HTERT RPE-1 (cell line): Measurements from ENCODE around the gene CAPN11.

ENCODE experiments used
- in situ Hi-C: fragments of 300-500 bp; cut with MboI; formaldehyde crosslinking; loops from 4 replicates; pipeline ENCODE4 v1.14.3; 2020; ENCODE audit warnings: low sequenced_read_pairs

Gene CAPN11

GRCh38 chr6:44158770-44159228 lies at the start of gene CAPN11:
TSS of gene CAPN11 (plus strand) at chr6:44158820. CDS start at chr6:44158849, 29 bp downstream.
- in situ Hi-C loops: no loop called here

GRCh38 chr6:44109212-44109611 lies 49.4 kb upstream of the CAPN11 start:
- in situ Hi-C loops: no loop called here

DNA sequence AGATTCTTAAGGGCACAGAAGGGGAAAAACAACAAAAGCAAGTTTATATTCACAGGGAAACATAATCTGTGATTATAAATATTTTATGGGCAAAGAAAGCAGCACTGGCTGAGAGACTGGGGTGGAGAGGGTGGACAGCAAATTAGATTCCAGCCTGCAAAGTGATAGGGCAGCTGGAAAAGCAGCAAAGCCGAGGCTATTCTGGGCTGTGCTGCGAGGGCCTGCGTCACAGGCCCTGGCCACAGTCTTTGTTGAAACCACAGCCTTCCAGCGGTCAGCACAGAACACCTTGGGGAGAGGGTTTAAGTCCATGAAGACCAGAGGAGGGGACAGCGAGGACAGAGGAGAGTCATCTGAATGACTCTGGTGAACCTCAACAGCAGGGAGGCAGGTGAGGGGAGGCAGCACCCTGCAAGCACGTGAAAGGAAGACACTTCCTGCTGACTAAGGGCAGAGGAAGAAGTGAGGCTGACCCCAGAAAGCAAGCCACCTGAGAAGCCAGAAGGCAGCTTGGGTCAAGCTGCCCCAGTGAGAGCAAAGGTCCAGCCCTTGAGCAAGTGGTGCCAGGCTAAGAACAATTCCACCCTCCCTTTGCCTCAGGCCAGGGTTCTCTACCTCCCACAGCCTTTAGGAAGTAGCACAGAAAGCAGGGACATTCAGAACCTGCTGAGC lies 48.5 kb upstream of the CAPN11 start:
- in situ Hi-C loops: no loop called here

GRCh38 chr6:44110966-44111365 lies 47.7 kb upstream of the CAPN11 start:
- in situ Hi-C loops: no loop called here

DNA sequence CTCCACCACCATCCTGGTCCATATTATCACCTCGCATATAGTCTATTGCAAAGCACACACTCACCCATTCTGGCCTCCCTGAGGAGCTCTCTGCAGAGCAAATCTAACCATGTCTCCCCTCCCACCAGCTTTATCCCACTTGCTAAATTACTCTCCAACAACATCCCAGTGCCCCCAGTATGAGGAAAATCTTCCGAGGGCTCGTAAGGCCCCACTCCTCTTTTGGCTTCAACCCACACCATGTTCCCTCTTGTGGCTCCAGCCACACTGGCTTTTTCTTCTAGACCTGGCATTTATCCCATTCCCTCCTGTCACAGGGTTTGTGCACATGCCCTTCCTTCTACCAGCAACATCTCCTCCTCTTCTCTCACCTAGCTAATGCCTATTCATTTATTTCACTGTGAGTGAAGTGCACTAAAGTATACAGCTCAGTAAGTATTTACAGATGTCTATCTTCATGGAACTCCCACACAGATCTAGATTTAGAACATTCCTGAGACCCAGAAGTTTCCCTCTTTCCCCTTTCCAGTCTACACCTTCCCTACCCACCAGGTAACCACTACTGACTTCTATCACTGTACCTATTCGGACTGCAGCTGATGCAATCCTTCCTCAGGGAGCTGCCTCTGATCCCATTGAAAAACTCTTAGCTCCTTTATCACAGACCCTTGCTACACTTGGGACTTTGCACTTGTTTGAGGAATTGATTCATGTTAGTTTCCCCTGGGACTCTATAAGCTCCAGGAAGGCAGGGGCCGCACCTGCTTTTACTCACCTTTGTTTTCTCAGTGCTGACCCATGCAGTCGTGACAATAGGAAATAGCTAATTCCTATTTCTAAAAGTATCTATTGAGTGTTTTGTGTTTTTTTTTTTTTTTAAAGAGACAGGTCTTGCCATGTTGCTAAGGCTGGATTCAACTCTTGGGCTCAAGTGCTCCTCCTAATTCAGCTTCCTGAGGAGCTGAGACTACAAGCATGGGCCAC lies 46.9 kb upstream of the CAPN11 start:
- in situ Hi-C loops: no loop called here

DNA sequence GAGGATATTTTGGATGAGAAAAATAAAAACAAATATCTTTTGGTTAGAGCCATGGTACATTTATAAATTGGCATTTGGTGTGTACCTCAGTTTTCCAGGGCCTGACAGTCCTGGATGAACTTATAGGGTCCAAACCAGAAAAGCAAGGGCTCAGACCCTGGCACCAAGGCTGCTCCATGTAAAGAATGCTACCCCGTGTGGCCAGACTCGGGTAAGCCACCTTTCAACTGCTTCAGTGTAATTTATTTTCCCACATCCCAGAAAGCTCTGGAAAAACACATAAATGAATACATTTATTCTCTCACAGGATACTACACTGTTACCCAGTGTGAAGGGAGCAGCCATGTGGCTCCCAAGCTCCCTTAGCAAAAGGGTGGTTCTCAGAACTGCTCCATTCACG lies 45.2 kb upstream of the CAPN11 start:
- in situ Hi-C loops: no loop called here

GRCh38 chr6:44115866-44116265 lies 42.8 kb upstream of the CAPN11 start:
- in situ Hi-C loops: no loop called here

GRCh38 chr6:44116641-44117382 lies 41.8 kb upstream of the CAPN11 start:
- in situ Hi-C loops: no loop called here

GRCh38 chr6:44117397-44118128 lies 41.1 kb upstream of the CAPN11 start:
- in situ Hi-C loops: no loop called here

GRCh38 chr6:44119704-44120262 lies 38.8 kb upstream of the CAPN11 start:
- in situ Hi-C loops: no loop called here

DNA sequence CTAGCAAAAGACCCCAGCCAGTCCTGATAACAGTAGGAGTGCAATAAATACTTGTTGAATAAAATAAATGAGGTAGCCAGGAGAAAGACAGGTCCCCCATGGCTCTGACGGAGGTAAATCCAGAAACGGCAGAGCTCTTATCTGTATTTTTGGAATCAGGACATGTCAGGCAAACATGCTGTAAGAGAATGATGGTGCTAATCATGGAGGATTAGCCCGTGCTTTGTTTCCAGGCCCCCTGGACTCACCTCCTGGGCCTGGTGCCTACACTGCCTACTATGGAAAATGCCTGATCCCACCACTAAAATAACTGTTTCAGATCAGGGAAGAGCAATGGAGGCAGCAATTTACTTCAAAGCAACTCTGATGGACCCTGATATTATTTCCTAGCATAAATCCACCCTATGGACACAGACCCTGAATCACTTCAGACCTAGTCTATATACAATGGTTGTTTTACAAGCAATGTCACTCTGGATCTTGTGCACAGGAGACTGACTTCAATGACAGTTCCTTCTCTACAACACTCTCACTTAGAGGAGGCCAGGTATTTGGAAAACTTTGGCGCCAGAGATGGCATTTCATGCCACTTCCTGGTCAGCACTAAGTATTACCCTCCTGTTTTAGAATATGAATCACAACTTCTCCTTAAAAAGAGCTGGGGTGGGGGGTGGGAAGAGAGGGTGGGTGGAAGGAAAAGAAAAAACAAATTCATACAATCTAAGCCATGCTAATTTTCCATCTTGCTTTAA lies 37.8 kb upstream of the CAPN11 start:
- in situ Hi-C loops: no loop called here

DNA sequence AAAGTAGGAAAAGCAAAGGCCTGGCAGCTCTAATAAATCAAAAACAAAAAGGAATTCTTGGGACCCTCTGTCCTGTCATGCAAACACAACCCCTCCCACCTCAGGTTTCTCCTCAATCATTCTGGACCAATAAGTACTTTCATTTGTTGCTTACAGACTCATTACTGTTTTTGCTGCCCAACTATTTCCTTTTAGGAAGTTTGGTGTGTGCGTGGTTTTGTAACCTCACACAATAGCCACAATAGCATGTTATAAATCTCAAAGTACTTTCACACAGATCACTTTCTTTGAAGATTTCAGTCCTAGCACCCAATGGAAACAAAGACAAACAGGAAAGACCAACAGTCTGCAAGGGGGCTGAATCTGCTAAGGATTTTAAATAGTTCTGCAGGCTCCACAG lies 35.8 kb upstream of the CAPN11 start:
- in situ Hi-C loops: no loop called here

DNA sequence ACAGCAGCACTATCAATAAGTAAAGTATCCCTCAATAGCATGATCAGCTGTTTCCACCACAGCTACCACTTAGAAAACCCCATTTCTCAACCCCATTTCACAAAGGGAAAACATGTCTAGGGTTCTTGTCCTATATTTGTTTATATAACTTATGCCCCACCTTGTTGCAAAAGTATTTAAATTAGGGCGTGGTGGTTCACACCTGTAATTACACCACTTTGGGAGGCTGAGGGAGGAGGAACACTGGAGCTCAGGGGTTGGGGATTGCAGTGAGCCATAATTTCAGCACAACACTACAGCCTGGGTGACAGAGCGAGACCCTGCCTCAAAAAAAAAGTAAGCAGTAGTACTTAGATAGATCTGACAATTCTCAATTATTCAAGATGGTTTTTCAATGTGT lies 35.1 kb upstream of the CAPN11 start:
- in situ Hi-C loops: no loop called here

DNA sequence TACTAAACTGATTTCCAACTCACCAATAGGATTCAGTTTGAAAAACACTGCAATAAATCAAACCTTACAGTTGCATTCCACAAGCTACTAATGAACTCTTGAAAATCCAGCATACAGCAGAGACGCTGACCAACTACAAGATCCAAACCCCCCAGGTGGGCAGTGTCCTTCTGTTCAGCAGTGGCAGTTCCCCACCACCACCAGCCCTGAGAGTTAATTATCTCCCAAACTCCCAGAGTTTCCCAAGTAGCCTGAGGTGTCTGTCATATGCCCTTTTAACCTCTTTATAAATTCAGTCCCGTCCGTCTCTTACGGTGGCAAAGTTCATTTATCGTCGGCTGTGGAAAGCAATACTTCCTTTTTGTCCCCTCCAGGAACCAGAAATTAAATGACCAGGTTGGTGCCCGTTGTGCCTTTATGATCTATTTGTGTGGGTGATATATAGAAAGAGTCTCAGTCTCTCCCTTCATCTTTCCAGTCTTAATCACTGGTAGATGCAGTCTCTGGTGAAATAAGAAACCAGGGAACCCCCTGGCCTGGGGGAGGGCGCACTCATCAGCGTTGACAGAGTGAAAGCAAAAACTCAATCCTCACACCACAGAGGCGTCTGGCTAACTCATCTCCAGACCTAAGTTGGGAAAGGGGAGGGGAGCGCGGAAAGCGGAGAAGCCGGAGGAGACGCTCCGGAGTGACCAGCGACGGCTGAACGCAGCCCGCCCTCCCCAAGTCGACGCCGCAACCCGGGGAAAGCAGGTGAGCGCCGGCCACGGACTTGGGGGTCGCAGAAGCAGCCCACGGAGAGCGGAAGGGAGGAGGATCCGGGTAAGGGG lies 32.1 kb upstream of the CAPN11 start:
- in situ Hi-C loops: no loop called here

DNA sequence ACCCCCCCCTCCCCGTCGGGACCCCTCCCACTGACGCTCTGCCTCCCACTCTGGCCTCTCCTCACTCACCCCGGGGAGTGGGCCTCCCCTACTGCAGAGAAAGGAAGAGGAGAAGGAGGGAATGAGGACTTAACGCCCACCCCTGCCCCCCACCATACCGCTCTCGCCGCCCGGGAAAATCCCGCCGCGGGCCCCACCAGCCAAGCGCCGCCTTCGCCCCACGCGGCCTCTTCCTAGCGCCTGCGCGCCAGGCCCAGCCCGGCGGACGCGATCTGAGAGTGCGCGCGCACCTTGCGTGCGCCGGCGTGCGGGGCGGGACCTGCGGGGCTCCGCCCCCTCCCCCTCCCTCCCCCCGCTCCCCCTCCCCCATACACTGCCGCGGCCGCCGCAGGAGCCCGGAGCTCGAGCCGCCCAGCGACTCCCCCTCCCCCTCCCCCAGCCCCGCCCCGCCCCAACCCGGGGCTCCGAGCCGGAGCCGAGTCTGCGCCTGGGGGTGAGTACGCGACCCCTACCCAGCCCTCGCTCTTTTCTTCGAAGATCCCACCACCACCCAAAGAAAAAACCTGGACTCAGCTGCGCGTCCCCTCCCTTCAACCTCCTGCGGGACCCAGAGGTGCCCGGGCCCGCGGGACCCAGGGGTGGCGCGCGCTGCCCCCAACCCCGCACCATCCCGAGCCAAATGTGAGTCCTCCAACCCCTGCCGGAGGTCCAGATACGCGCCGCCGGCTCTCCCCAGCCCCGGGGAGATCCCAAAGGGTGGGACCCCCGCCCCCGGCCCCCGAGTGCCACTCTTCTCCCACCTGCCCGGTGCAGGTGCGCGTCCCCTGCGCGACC lies 31.2 kb upstream of the CAPN11 start, which contains the start of the genes MRPL14 and TMEM63B:
Gene MRPL14 (minus strand): TSS at position 267 of the 834 bp plus-strand sequence. CDS start 10,841 bp downstream, outside the sequence.
Gene TMEM63B (plus strand): TSS at position 369 of the 834 bp plus-strand sequence. CDS start 7,031 bp downstream, outside the sequence.
- in situ Hi-C loops: no loop called here

- in situ Hi-C loops: no loop called here
Measured at GRCh38 chr6:44128020-44128917, 30.4 kb upstream of the CAPN11 start.
